ENCODE measurements around the gene PJA2. TPM values are rescaled to one million over a fixed set of nuclear protein-coding genes. Genes with fewer than 3 reads are reported as not detected.
"Not testable (repeated sequence)": the region's sequence is repeated elsewhere in the genome, so short reads cannot be mapped to it uniquely, and the experiment has no call there.

Gene PJA2
- total and polyA plus RNA-seq, 9 donors, result 58.8 to 122 (median 109) TPM

DNA sequence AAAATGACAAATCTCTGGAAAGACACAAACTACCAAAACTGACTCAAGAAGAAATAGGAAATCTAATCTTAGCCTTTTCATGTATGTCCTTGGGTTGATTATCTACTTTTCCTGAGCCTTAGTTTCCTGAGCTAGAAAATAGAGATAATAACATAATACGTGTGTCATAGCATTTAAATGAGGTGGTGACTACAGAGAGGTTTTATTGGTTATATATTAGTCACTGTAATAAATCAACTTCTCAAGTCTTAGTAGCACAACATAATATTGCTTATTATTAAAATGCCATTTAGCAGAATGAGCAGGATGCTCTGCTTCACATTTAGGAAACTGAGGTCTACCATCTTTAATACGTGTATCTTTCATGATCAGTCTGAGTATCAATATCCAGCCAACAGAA is 7.1 kb upstream of the PJA2 start:
- Histone ChIP-seq H3K4me3 (no peak overlapping the region), H3K36me3 (no peaks in the 10 kb centered on the region), H3K27me3 (no peaks in the 10 kb centered on the region), H3K4me1 (ENCODE audit: insufficient read depth) (no peaks in the 10 kb centered on the region), H3K27ac (no peak overlapping the region), H3K9me3 (no peaks in the 10 kb centered on the region)
- 77 to 92% (median 85%) methylated on average over 2 of the region's 2 CpGs for WGBS, 3 donors
- intact Hi-C loops (cut with DNase I), result no loop called here
- TF ChIP-seq, protein P1, sequence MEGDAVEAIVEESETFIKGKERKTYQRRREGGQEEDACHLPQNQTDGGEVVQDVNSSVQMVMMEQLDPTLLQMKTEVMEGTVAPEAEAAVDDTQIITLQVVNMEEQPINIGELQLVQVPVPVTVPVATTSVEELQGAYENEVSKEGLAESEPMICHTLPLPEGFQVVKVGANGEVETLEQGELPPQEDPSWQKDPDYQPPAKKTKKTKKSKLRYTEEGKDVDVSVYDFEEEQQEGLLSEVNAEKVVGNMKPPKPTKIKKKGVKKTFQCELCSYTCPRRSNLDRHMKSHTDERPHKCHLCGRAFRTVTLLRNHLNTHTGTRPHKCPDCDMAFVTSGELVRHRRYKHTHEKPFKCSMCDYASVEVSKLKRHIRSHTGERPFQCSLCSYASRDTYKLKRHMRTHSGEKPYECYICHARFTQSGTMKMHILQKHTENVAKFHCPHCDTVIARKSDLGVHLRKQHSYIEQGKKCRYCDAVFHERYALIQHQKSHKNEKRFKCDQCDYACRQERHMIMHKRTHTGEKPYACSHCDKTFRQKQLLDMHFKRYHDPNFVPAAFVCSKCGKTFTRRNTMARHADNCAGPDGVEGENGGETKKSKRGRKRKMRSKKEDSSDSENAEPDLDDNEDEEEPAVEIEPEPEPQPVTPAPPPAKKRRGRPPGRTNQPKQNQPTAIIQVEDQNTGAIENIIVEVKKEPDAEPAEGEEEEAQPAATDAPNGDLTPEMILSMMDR (IDR thresholded peaks at IDR 0.05), result no peak
- TF ChIP-seq EP300 (IDR thresholded peaks at IDR 0.05), result no peak
- TF ChIP-seq POLR2A (IDR thresholded peaks at IDR 0.05), result no peak
- DNase-seq, result no peak

DNA sequence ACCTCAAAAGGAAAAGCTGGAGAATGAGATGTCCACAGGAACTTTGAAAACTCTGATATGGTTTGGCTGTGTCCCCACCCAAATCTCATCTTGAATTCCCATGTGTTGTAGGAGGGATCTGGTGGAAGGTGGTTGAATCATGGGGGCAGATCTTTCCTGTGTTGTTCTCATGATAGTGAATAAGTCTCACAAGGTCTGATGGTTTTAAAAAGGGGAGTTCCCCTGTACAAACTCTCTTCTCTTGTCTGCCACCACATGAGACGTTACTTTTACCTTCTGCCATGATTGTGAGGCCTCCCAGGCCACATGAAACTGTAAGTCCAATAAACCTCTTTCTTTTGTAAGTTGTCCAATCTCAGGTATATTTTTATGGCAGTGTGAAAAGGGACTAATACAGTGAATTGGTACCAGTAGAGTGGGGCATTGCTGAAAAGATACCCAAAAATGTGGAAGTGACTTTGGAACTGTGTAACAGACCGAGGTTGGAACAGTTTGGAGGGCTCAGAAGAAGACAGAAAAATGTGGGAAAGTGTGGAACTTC is 4.2 kb upstream of the PJA2 start:
- 94 to 96% (median 94%) methylated on average over 2 of the region's 2 CpGs for WGBS, 3 donors
- H3K36me3 ChIP-seq; H3K9me3 ChIP-seq; H3K27ac ChIP-seq; DNase-seq; H3K4me1 ChIP-seq (ENCODE audit: insufficient read depth); H3K27me3 ChIP-seq; intact Hi-C loops (cut with DNase I); H3K4me3 ChIP-seq: not testable (repeated sequence)

DNA sequence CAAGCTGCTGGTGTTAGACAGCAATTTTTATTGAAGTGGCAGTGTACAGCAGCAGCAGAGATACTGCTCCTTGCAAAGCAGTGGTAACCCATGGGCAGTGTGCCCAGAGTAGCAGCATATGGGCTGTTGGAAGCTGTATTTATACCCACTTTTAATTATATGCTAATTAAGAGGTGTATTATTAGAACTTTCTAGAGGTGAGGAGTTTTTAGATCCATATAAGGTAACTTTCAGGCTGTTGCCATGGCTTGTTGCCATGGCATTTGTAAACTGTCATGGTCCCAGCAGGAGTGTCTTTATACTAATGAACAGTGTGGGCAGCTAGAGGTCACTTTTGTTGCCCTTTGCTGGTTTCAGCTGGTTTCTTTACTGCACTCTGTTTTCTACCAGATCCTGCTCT is 3.7 kb upstream of the PJA2 start:
- no peak overlapping the region for H3K4me3 ChIP-seq
- no peak for DNase-seq
- no peaks in the 10 kb centered on the region for H3K36me3 ChIP-seq
- TF ChIP-seq EP300 (IDR thresholded peaks at IDR 0.05) (no peak), POLR2A (IDR thresholded peaks at IDR 0.05) (no peak)
- TF ChIP-seq, protein P1 (IDR thresholded peaks at IDR 0.05), result no peak
- no peaks in the 10 kb centered on the region for H3K4me1 ChIP-seq (ENCODE audit: insufficient read depth)
- intact Hi-C loops (cut with DNase I), result no loop called here
- no peaks in the 10 kb centered on the region for H3K27me3 ChIP-seq
- H3K9me3 ChIP-seq, result no peaks in the 10 kb centered on the region
- H3K27ac ChIP-seq, result no peak overlapping the region

DNA sequence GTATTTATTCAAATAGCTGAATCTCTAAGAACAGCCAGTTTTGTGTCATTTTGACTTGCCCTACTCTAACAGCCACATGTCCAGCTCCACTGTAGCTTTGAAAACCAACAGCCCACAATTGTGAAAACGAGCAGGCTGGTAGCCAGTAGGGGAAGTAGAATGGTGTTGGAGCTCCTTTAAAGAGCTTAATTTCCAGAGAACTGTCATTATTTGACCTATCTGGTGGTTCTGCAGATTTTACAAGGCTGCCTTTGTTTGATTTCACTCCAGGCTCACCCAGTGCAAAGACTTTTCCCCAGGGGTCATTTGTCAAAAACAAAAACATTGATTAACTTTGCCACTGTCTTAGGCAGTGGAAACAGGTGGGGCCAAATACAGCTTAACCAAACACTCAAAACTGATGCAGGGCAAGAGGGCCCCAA is 3.2 kb upstream of the PJA2 start:
- Histone ChIP-seq H3K4me1 (ENCODE audit: insufficient read depth) (no peaks in the 10 kb centered on the region), H3K36me3 (no peaks in the 10 kb centered on the region), H3K27me3 (no peaks in the 10 kb centered on the region), H3K9me3 (no peaks in the 10 kb centered on the region), H3K4me3 (no peak overlapping the region), H3K27ac (no peak overlapping the region)
- no peak for TF ChIP-seq POLR2A (IDR thresholded peaks at IDR 0.05)
- no peak for TF ChIP-seq EP300 (IDR thresholded peaks at IDR 0.05)
- TF ChIP-seq, protein P1 (IDR thresholded peaks at IDR 0.05), result no peak
- no peak for DNase-seq
- WGBS, 3 donors, result 60 to 71% (median 69%) methylated on average over 1 of the region's 1 CpG
- intact Hi-C loops (cut with DNase I), result no loop called here

DNA sequence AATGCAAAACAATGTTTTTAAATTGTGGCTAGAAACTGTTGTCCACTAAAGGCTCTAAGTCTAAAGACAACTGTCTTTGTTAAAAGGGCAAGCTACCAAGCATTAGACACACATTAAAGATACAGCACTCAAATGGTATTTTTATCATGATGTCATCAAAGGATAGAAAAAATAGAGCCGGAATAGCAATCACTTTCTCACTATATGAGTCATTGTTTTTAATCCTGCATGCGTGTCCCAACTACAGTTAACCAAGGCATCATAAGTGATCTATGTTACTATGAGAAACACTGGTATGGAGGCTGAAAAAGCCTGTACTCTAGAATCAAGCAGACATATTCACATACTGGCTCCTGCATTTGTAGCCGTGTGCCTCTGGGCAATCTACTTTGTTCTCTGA is 1.9 kb upstream of the PJA2 start:
- intact Hi-C loops (cut with DNase I), result no loop called here
- H3K27ac ChIP-seq, result peak overlapping the region in 1 of 2 donors; percentile 93
- H3K4me1 ChIP-seq (ENCODE audit: insufficient read depth), result no peaks in the 10 kb centered on the region
- no peaks in the 10 kb centered on the region for H3K27me3 ChIP-seq
- H3K9me3 ChIP-seq, result no peaks in the 10 kb centered on the region
- peak; percentile 14 for TF ChIP-seq EP300 (IDR thresholded peaks at IDR 0.05)
- TF ChIP-seq POLR2A (IDR thresholded peaks at IDR 0.05), result no peak
- TF ChIP-seq, protein P1 (IDR thresholded peaks at IDR 0.05), result no peak
- no peak overlapping the region for H3K4me3 ChIP-seq
- no peak for DNase-seq
- 63 to 74% (median 71%) methylated on average over 3 of the region's 3 CpGs for WGBS, 3 donors
- no peaks in the 10 kb centered on the region for H3K36me3 ChIP-seq
